ENCODE data around the gene SGK1. TPM values are rescaled to one million over a fixed set of nuclear protein-coding genes. Genes with fewer than 3 reads are reported as not detected.
"Not testable (repeated sequence)": the region's sequence is repeated elsewhere in the genome, so short reads cannot be mapped to it uniquely, and the experiment has no call there.

SGK1 gene
- total RNA-seq, 1 donor from 2014 or later: 175 TPM

DNA sequence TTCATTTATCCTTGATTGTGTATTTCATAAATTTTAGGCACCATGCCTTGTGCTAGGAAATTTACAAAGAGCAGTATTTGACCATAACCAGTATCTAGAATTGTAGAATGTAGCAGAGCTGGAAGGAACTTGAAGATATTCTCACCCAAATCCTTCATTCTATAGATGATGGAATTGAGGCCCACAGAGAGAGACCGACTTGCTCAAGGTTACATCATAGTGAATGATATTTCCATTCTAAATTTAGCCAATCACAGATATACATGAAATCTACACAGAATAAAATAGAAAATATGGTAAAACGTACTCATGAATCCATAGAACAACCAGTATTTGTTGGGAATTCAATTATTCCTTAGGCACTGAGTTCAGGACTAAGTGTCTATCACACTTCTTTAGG, 10.9 kb upstream of the SGK1 start:
- TF ChIP-seq CTCF (conservative IDR thresholded peaks at IDR 0.05; ENCODE audit: low read depth, low read length): no peak
- no peak for DNase-seq (ENCODE audit: low read depth)
- no peak overlapping the region for H3K4me3 ChIP-seq (ENCODE audit: low read depth, low read length)

DNA sequence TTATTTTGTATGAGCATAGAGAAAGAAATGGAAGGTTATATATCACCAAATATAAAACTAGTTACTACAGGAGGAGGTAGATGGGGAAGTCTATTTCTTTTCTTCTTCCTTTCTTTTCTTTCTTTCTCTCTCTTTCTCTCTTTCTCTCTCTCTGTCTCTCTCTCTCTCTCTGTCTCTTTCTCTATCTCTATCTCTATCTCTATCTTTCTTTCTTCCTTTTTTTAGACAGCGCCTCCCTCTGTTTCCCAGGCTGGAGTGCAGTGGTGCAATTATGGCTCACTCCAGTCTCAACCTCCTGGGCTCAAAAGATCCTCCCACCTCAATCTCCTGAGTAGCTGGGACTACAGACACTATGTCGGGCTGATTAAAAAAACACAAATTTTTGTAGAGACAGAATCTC, 10.2 kb upstream of the SGK1 start:
- no peak for DNase-seq (ENCODE audit: low read depth)
- no peak for TF ChIP-seq CTCF (conservative IDR thresholded peaks at IDR 0.05; ENCODE audit: low read depth, low read length)
- no peak overlapping the region for H3K4me3 ChIP-seq (ENCODE audit: low read depth, low read length)

DNA sequence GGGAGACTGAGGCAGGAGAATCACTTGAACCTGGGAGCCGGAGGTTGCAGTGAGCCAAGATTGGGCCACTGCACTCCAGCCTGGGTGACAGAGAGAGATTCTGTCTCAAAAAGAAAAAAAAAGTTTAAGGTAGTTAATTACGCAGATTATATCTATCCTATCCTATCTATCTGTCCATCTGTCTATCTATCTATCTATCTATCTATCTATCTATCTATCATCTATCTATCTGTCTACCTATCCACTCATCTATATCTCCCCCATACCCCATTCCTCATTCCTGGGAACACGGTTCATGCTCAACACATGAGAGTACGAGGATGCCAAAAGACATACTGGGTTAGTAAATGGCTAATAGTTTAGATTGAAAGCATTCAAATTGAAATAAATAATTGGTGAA, 8.3 kb upstream of the SGK1 start:
- not testable (repeated sequence) for DNase-seq (ENCODE audit: low read depth); H3K4me3 ChIP-seq (ENCODE audit: low read depth, low read length)

GRCh38 chr6:134324766-134325165, 6.9 kb upstream of the SGK1 start:
- no peak for DNase-seq (ENCODE audit: low read depth)
- TF ChIP-seq CTCF (conservative IDR thresholded peaks at IDR 0.05; ENCODE audit: low read depth, low read length): no peak
- no peak overlapping the region for H3K4me3 ChIP-seq (ENCODE audit: low read depth, low read length)

GRCh38 chr6:134324141-134324540, 6.2 kb upstream of the SGK1 start:
- no peak for TF ChIP-seq CTCF (conservative IDR thresholded peaks at IDR 0.05; ENCODE audit: low read depth, low read length)
- DNase-seq (ENCODE audit: low read depth): no peak
- H3K4me3 ChIP-seq (ENCODE audit: low read depth, low read length): no peak overlapping the region

GRCh38 chr6:134323698-134324097, 5.8 kb upstream of the SGK1 start:
- no peak for DNase-seq (ENCODE audit: low read depth)
- H3K4me3 ChIP-seq (ENCODE audit: low read depth, low read length): no peak overlapping the region
- no peak for TF ChIP-seq CTCF (conservative IDR thresholded peaks at IDR 0.05; ENCODE audit: low read depth, low read length)

- TF ChIP-seq CTCF (conservative IDR thresholded peaks at IDR 0.05; ENCODE audit: low read depth, low read length): no peak
- no peak for DNase-seq (ENCODE audit: low read depth)
Observed at GRCh38 chr6:134323294-134323693, 5.4 kb upstream of the SGK1 start.

GRCh38 chr6:134322216-134322615, 4.3 kb upstream of the SGK1 start:
- no peak for TF ChIP-seq CTCF (conservative IDR thresholded peaks at IDR 0.05; ENCODE audit: low read depth, low read length)
- no peak for DNase-seq (ENCODE audit: low read depth)
- H3K4me3 ChIP-seq (ENCODE audit: low read depth, low read length): no peak overlapping the region

More at GRCh38 chr6:134323294-134323693, 5.4 kb upstream of the SGK1 start:
- H3K4me3 ChIP-seq (ENCODE audit: low read depth, low read length): no peak overlapping the region

All from epithelial cell of proximal tubule (primary cell).